Urinary bladder (tissue), 4 donors: ENCODE measurements around the gene RPTOR. TPM values are rescaled to one million over a fixed set of nuclear protein-coding genes. Genes with fewer than 3 reads are reported as not detected.

Source experiments
- DNase-seq: peaks from one replicate; pipeline ENCODE4 v3.0.0-alpha.2; 2015; ENCODE audit errors: extremely low spot score
- H3K27ac ChIP-seq: one replicate; pipeline ENCODE4 v1.5.1; 2013; ENCODE audit warnings: low read depth, mild to moderate bottlenecking, moderate library complexity
- H3K36me3 ChIP-seq: one replicate; pipeline ENCODE4 v1.6.1; 2013; ENCODE audit warnings: mild to moderate bottlenecking, moderate library complexity; ENCODE audit not compliant: insufficient read depth
- H3K4me1 ChIP-seq: one replicate; pipeline ENCODE4 v1.6.1; 2013; ENCODE audit warnings: mild to moderate bottlenecking, moderate library complexity; ENCODE audit not compliant: insufficient read depth
- H3K4me3 ChIP-seq: one replicate; pipeline ENCODE4 v1.5.1; 2013; ENCODE audit warnings: low read depth, low read length
- WGBS: extraction: QIAGEN DNeasy Blood & Tissue Kit; methylation state at CpG from one replicate; pipeline ENCODE4 v1.1.7; 2013; 5-methylcytosine and 5-hydroxymethylcytosine counted together
- polyA plus RNA-seq: library from polyadenylated mRNA; stranded (reverse); fragments of 200-250 nt; gene quantifications from one replicate; pipeline ENCODE4 v1.2.3, GENCODE V29; 2013
- total RNA-seq: library from RNA; depleted of rRNA; stranded (reverse); fragments of >200 nt; gene quantifications from one replicate; pipeline ENCODE4 v1.2.3, GENCODE V29; 2014
- donor health status: healthy with polysubstance abuse.
- donor health status: healthy.

RPTOR gene
- total and polyA plus RNA-seq, 2 donors: 23.5 to 54.1 TPM

DNA sequence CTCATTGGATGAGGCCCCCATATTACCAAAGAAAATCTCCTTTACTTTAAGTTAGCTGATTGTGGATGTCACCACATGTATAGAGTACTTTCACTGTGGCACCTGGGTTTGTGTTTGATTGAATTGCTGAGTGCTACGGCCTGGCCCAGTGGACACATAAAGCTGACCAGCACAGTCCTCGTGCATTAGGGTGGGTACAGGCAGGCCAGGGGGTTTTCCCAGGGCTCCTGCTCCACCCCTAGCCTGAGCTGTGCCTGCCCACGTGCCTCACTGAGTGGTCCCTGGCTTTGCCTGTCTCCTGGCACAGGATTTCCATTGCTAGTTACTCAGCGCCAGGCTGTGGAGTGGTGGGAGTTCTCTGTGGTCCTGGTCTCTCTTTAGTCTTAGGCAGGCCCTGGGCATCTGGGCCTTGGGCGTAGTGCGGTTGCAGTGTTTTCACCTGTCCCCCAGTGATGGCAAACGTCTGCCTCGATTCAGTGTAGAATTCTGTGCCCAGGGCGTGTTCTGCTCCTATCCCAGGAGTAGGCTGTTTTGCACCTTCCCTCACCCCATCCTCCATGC, 86.0 kb downstream of the RPTOR start:
- Histone ChIP-seq H3K27ac (no peak overlapping the region), H3K4me1 (no peaks in the 10 kb centered on the region), H3K4me3 (no peak overlapping the region), H3K36me3 (no peaks in the 10 kb centered on the region)
- WGBS: 90% methylated on average over 9 of the region's 9 CpGs
- no peak for DNase-seq

- WGBS: 83% methylated on average over 10 of the region's 10 CpGs
- Histone ChIP-seq H3K4me1 (no peaks in the 10 kb centered on the region), H3K27ac (no peak overlapping the region), H3K36me3 (no peaks in the 10 kb centered on the region), H3K4me3 (no peak overlapping the region)
- no peak for DNase-seq
Observed at GRCh38 chr17:80631142-80632045, 86.8 kb downstream of the RPTOR start.

DNA sequence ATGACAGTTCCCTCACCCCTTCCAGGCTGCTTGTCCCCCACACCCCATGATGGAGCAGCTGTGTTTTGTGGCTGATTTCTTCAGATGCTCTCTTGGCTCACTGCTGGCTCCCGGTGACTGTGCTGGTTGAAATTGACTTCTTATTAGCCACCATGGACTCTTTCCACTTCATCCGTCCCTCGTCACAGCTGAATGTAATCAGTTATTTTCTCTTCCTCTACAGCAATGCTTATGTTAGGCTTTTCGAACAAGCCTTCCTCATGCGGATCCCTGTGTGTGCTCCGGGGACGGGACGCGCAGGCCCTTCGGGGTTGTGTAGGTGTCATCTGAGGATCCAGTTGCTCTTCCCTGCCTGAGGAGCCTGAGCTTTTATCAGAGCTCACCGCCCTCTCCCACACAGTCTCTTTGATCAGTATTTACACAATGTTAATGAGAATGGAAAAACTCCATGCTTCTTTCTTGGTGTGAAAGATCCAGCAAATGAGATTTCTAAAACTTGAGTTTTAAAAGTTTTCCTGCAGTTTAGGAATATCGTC, 87.5 kb downstream of the RPTOR start:
- DNase-seq: no peak
- H3K4me3 ChIP-seq: no peak overlapping the region
- 59% methylated on average over 12 of the region's 12 CpGs for WGBS
- H3K4me1 ChIP-seq: no peaks in the 10 kb centered on the region
- H3K27ac ChIP-seq: no peak overlapping the region
- H3K36me3 ChIP-seq: no peaks in the 10 kb centered on the region

DNA sequence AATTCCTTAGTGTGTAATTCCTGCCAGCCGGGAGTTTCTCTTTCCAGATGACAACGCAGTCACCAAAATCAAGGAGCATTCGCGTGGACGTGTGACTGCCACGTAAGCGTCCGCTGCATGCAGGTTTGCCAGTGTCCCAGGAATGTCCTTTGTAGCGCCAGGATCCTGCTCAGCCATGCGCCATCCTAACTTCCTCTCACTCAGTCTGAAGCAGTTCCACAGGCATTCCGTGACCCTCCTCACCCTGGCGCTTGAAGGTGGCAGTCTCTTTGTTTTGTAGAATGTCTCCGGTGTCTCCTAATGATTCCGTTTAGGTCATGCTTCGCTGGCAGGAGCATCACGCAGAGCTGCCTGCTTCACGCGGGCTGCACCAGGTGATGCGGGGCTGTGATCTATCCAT, 88.6 kb downstream of the RPTOR start:
- Histone ChIP-seq H3K4me3 (no peak overlapping the region), H3K27ac (no peak overlapping the region), H3K4me1 (no peaks in the 10 kb centered on the region), H3K36me3 (no peaks in the 10 kb centered on the region)
- WGBS: 95% methylated on average over 19 of the region's 19 CpGs
- no peak for DNase-seq

DNA sequence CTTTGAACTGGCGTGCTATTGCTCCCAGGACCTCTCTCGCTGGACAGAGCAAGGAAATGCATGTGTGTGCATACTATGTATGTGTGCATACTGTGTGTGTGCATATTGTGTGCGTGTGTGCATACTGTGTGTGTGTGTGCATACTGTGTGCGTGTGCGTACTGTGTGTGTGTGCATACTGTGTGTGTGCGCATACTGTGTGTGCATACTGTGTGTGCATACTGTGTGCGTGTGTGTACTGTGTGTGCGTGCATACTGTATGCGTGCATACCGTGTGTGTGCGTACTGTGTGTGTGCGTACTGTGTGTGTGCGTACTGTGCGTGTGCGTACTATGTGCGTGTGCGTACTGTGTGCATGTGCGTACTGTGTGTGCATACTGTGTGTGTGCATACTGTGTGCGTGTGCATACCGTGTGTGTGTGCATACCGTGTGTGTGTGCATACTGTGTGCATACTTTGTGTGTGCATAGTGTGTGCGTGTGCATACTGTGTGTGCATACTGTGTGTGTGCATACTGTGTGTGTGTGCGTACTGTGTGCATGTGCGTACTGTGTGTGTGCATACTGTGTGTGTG, 89.4 kb downstream of the RPTOR start:
- H3K4me3 ChIP-seq: no peak overlapping the region
- H3K27ac ChIP-seq: no peak overlapping the region
- 88% methylated on average over 24 of the region's 24 CpGs for WGBS
- DNase-seq: no peak
- no peaks in the 10 kb centered on the region for H3K4me1 ChIP-seq
- no peaks in the 10 kb centered on the region for H3K36me3 ChIP-seq

DNA sequence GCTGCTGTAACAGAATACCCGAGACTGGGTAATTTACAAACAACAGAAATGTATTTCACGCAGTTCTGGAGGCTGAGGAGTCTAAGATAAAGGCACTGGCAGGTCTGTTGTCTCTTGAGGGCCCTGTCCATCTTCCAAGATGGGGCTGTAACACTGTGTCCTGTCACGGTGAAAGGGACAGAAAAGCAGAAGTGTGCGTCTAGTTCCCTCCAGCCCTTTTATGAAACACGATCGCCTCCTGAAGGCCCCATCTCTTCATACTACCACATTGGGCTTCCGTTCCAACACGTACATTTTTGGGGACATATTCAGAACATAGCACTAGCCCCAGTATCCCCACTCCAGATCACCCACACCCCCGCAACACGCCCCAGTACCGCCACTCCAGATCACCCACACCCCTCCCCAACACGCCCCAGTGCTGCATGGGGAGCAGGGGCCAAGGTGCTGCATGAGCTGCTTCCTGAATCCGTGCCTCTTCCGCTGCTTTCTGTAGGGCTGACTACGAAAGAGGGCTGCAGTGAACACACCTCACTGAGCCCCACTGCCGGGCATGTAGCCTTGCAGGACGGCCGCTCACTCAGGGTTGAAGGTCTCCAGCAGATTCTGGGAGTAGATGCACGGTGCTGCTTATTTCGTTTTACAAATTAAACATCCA, 91.9 kb downstream of the RPTOR start:
- Histone ChIP-seq H3K36me3 (no peaks in the 10 kb centered on the region), H3K27ac (no peak overlapping the region), H3K4me3 (no peak overlapping the region), H3K4me1 (no peaks in the 10 kb centered on the region)
- WGBS: 92% methylated on average over 20 of the region's 20 CpGs
- DNase-seq: no peak

DNA sequence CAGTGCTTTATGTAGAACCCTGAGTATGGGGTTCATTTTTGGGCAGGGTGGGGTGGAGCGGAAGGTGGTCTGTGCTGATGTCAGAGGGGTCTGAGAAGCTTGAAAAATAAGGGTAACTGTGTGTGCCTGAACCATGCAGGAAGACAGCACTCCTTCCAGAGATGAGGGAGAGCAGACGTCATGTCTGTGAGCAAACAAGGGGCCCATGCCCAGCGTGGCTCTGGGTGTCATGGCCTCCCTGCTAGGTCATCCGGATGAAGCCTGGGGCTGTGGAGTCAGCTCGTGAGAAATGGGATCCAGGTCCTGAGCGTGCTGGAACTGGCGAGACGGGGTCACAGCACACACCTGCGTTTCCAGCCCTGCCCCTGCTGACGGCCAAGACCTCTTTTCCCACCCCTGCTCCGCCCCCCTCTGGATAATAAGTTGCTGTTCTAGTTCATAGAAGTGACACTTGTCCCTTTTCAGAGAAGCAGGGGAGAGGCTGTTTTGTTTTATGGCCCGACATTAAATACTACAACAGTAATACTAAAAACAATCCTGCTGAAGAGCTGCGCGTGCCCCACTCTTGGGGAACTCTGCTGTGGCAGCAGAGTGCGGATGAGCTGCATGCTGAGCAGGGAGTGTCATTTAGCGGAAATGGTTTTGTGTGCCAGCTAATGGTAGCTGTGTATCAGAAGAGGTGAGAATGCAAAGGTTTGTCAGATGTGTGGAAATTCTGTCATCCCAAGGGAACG, 92.6 kb downstream of the RPTOR start:
- Histone ChIP-seq H3K4me1 (no peaks in the 10 kb centered on the region), H3K36me3 (no peaks in the 10 kb centered on the region), H3K27ac (no peak overlapping the region), H3K4me3 (no peak overlapping the region)
- WGBS: 83% methylated on average over 17 of the region's 17 CpGs
- no peak for DNase-seq

DNA sequence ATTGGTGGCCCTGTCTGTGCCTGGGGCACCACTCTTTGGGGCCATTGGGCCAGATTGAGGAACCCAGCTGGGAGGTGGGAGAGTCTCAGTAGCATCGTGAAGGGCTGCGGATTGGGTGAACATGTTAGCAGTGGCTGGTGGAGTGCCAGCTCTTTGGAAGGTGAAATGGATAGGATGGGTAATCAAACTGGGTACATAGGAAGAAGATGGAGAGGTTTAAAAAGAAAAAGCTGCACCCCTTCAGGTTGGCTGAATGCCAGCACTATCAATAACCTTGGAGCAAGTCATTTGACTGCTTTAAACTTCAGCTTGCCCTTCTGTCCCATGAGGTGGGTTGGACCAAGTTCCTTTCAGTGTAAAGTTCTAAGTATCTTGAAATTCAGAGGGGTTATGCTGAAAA, 95.0 kb downstream of the RPTOR start:
- no peak overlapping the region for H3K27ac ChIP-seq
- H3K4me3 ChIP-seq: no peak overlapping the region
- no peaks in the 10 kb centered on the region for H3K36me3 ChIP-seq
- 93% methylated on average over 2 of the region's 2 CpGs for whole genome bisulfite sequencing
- no peak for DNase-seq
- no peaks in the 10 kb centered on the region for H3K4me1 ChIP-seq

GRCh38 chr17:80640366-80641084, 95.9 kb downstream of the RPTOR start:
- Histone ChIP-seq H3K4me3 (no peak overlapping the region), H3K27ac (no peak overlapping the region), H3K36me3 (no peaks in the 10 kb centered on the region), H3K4me1 (no peaks in the 10 kb centered on the region)
- WGBS: 95% methylated on average over 19 of the region's 19 CpGs
- no peak for DNase-seq

GRCh38 chr17:80643326-80644099, 98.9 kb downstream of the RPTOR start:
- H3K4me1 ChIP-seq: no peaks in the 10 kb centered on the region
- 97% methylated on average over 19 of the region's 19 CpGs for WGBS
- no peak for DNase-seq
- H3K27ac ChIP-seq: no peak overlapping the region
- H3K4me3 ChIP-seq: no peak overlapping the region
- no peaks in the 10 kb centered on the region for H3K36me3 ChIP-seq

DNA sequence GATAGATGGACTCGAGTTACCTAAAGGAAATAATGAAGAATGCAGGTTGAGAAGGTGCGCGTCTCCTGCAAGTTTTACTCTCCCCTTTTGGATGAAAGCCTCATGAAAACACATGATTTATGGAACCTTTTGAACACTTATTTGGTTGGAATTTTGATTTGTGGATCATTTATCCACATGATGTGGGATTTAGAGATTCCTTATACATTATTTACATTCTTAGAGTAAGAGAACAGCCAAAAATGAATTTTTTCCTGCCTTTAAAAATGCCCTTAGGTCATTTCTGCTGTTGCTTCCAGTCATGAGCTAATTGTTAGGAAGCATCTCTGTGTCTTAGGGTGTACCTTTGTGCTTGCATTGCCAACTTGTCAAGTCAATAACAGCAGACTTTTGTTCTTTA, 99.9 kb downstream of the RPTOR start:
- Histone ChIP-seq H3K27ac (no peak overlapping the region), H3K4me3 (no peak overlapping the region), H3K4me1 (no peaks in the 10 kb centered on the region), H3K36me3 (no peaks in the 10 kb centered on the region)
- DNase-seq: no peak
- WGBS: 97% methylated on average over 3 of the region's 3 CpGs

- no peak overlapping the region for H3K27ac ChIP-seq
- no peak for DNase-seq
- H3K36me3 ChIP-seq: no peaks in the 10 kb centered on the region
- no peaks in the 10 kb centered on the region for H3K4me1 ChIP-seq
- 91% methylated on average over 11 of the region's 11 CpGs for WGBS
- H3K4me3 ChIP-seq: no peak overlapping the region
Observed at GRCh38 chr17:80645706-80646325, 101.2 kb downstream of the RPTOR start.
